KOPT-K1 (cell line): ENCODE results near the gene KCNQ2.
"Not testable (repeated sequence)": the region's sequence is repeated elsewhere in the genome, so short reads cannot be mapped to it uniquely, and the experiment has no call there.

Source experiments
- H3K27ac ChIP-seq: fragments of 200-600 bp; sonication (generic); 2 replicates; pipeline ENCODE4 v1.5.1; 2016; ENCODE audit warnings: antibody characterized with exemption, mild to moderate bottlenecking, low read depth, low read length; ENCODE audit not compliant: poor library complexity, severe bottlenecking
- H3K36me3 ChIP-seq: fragments of 200-600 bp; sonication (generic); 2 replicates; pipeline ENCODE4 v1.5.1; 2017; ENCODE audit warnings: antibody characterized with exemption, mild to moderate bottlenecking, low read length, moderate library complexity; ENCODE audit not compliant: insufficient read depth
- H3K9me3 ChIP-seq: fragments of 200-600 bp; sonication (generic); 2 replicates; pipeline ENCODE4 v1.5.1; 2017; ENCODE audit warnings: antibody characterized with exemption, low read length, mild to moderate bottlenecking; ENCODE audit not compliant: insufficient read depth, poor library complexity, severe bottlenecking

Gene KCNQ2

DNA sequence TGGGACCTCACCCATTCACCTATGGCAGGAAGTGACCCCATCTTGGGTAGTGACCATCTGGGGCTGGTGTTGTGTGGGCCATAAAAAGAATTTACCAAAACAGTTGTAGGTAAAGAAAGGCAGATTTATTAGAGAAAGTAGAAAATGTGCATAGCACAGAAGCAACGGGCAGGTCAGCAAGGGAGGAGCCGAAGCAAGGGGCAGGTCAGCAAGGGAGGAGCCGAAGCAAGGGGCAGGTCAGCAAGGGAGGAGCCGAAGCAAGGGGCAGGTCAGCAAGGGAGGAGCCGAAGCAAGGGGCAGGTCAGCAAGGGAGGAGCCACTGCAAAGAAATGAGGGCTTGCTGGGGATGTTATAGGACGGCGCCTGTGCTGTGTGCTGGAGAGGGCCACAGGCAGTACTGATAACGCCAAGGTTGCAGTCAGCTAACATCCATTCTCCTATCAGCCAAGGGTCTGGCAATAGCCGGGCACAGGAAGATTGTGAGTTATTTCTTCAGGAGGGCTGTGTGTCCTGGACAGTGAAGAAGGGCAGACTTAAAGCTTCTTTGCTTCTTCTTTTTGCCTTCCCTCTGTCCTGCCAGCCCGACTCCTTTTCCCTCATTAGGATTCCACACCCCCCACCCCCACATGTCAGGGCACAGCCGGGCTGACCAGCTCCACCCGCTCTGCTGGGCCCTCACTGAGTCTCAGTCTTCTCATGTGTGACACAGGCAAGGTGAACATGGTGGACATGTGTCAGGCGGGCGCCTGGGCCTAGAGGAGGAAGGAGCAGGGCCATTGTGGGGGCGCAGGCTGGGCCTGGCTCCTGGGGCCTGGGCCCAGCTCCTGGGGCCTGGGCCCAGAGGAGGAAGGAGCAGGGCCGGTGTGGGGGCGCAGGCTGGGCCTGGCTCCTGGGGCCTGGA, 79.7 kb downstream of the KCNQ2 start:
- no peaks in the 10 kb centered on the region for H3K36me3 ChIP-seq
- H3K27ac ChIP-seq = no peak overlapping the region
- peaks cover 3% of the 10 kb centered on the region for H3K9me3 ChIP-seq

GRCh38 chr20:63387917-63388316, 84.5 kb downstream of the KCNQ2 start:
- no peaks in the 10 kb centered on the region for H3K36me3 ChIP-seq
- peaks cover 33% of the 10 kb centered on the region for H3K9me3 ChIP-seq
- no peak overlapping the region for H3K27ac ChIP-seq

DNA sequence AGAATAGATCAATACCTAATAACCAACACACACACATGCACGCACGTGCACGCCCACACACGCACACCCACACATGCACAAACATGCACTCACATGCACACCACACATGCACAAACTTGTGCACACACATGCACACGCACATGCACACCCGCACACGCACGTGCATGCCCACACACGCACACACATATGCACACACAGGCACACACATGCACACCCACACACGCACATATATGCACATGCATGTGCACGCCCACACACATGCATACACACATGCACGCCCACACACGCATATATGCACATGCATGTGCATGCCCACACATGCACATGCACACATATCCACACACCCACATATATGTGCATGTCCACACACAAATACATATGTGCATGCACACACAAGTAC, 85.1 kb downstream of the KCNQ2 start:
- Histone ChIP-seq H3K36me3 (no peaks in the 10 kb centered on the region), H3K27ac (no peak overlapping the region), H3K9me3 (peaks cover 33% of the 10 kb centered on the region)

DNA sequence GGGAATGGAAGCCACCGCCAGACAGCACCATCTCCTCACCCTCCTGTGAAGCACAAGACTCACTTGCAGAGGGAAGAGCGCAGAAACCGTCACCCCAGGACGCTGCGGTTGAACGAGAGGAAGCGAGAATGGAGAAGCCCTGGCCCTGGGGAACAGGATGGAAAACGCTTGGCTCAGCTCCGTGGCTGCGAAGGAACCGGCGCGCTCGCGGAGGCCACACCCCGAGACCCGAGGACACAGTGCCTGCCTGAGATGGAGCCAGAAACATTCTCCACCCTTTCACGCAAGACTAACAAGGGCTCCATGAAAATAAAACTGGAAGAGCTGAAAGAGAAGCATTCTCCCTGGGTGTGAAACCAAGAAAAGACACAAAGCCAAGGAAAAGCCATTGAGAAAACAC, 86.0 kb downstream of the KCNQ2 start:
- Histone ChIP-seq H3K36me3 (no peaks in the 10 kb centered on the region), H3K27ac (no peak overlapping the region), H3K9me3 (peaks cover 33% of the 10 kb centered on the region)

GRCh38 chr20:63385819-63386218, 86.6 kb downstream of the KCNQ2 start:
- H3K9me3 ChIP-seq = peaks cover 33% of the 10 kb centered on the region
- H3K27ac ChIP-seq = no peak overlapping the region

DNA sequence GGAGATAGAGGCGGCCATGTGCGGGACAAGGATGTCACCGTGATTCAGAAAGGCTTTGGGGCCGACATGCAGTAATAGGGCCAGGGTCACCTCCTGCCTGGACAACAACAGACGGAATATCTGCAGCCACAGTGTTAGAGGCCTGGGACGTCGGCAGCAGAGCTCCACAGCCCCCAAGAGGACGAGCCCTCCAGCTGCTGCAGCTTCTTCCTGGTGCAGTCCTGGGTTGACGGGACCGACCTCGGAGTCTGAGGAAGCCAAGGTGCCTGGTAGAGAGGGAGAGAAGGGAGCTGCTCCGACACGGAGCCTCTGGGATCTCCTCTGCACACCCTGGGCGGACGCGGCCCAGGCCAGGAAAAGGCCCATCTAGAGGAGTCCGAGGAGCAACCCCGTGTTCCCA, 88.1 kb downstream of the KCNQ2 start:
- Histone ChIP-seq H3K36me3 (no peaks in the 10 kb centered on the region), H3K9me3 (peaks cover 39% of the 10 kb centered on the region), H3K27ac (no peak overlapping the region)

More at GRCh38 chr20:63385819-63386218, 86.6 kb downstream of the KCNQ2 start:
- H3K36me3 ChIP-seq = no peaks in the 10 kb centered on the region

GRCh38 chr20:63383556-63383955, 88.9 kb downstream of the KCNQ2 start:
- peaks cover 39% of the 10 kb centered on the region for H3K9me3 ChIP-seq
- H3K27ac ChIP-seq = no peak overlapping the region
- no peaks in the 10 kb centered on the region for H3K36me3 ChIP-seq

DNA sequence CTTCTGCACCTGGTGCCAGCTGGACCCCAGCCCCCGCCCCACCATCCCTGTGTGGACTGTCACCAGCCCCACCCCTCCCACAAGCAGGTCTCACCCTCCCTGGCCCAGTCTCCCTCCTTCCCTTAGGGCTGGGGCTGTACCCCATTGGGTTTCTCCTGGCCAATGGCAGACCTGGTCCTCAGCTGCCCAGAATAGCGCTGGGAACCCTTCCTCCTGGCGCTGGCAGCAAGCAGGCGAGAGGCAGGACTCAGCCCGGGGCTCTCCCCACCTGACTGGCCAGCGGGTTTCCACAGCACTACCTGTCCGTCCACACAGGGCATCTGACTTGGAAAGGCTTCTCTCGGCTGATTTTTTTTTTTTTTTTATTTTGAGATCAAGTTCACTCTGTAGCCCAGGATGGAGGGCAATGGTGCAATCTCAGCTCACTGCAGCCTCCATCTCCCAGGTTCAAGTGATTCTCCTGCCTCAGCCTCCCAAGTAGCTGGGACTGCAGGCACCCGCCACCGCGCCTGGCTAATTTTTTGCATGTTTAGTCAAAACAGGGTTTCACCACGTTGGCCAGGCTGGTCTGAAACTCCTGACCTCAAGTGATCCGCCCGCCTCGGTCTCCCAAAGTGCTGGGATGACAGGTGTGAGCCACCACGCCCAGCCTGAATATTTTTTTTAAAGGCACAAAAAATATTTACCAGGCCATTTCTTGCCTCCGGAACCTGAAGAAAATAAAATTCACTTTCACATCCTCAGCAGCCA, 89.7 kb downstream of the KCNQ2 start:
- Histone ChIP-seq H3K9me3 (peaks cover 36% of the 10 kb centered on the region), H3K36me3 (no peaks in the 10 kb centered on the region), H3K27ac (no peak overlapping the region)

DNA sequence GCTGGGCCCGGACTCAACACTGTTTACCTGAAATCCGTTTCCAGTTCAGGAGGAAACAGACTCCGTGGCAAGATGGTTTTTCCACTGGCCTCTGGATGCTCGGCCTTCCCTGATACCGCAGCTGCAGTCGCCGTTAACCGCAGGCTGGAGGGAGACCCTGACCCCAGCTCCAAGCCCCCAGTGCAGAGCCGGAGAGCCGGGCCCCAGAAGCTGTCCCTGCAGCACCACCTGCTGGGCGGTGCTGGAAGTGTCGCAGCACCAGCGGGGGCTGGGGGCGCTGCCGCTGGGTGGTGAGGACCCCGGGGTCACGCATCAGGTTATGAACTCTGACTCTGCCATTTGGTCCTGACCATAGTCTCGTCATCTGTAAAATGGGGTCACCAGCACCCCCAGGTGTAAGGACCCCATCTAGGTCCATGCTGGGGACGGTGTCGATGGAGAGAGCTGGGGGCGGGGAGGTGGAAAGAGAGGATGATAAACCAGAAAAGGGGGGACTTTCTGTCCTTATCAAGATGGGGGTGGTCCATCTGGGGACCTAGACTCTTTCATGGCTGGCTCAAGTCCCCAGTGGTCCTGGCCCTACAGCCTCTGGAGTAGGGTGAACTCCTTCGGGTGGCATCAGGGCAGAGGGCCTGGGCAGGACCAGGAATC, 90.5 kb downstream of the KCNQ2 start:
- Histone ChIP-seq H3K27ac (no peak overlapping the region), H3K36me3 (no peaks in the 10 kb centered on the region), H3K9me3 (peaks cover 28% of the 10 kb centered on the region)

DNA sequence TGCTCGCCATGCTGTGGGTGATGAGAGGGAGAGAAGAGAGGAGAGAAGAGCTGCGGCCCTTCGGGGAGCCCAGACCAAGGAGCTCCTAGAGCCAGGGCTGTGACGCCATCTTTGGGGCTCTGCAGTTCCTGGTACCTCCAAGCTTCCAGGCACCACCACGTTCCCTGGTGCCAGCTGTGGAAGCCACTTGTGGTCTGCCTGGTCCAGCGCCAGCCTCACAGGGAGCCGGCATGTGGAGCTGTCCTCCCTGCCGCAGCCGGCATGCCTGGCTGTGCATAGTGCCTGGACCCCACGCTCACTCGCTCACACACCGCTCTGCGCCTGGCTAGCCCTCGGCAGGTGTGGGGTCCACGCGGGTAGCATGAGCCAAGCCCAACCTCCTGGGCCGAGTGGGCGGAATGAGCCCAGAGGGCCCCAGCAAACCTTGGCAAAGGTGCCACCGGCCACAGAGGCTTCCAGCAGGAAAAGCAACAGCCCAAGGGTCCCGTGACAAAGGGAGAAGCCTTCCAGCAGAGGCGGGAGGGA, 92.0 kb downstream of the KCNQ2 start:
- Histone ChIP-seq H3K9me3 (peaks cover 13% of the 10 kb centered on the region), H3K36me3 (no peaks in the 10 kb centered on the region), H3K27ac (no peak overlapping the region)

DNA sequence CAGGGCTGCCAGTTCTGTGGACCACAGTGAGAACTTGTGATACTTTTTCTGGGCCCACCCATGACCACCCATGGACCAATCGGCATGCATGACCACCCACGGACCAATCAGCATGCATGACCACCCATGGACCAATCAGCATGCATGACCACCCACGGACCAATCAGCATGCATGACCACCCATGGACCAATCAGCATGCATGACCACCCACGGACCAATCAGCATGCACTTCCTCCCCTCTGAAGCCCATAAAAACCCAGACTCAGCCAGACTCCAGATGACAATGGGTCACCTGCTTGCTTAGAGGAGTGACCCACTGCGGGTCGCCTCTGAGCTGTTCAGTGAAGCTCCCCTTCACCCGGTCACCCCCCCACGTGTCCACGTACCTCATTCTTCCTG, 92.6 kb downstream of the KCNQ2 start:
- H3K27ac ChIP-seq, H3K9me3 ChIP-seq, H3K36me3 ChIP-seq: not testable (repeated sequence)

DNA sequence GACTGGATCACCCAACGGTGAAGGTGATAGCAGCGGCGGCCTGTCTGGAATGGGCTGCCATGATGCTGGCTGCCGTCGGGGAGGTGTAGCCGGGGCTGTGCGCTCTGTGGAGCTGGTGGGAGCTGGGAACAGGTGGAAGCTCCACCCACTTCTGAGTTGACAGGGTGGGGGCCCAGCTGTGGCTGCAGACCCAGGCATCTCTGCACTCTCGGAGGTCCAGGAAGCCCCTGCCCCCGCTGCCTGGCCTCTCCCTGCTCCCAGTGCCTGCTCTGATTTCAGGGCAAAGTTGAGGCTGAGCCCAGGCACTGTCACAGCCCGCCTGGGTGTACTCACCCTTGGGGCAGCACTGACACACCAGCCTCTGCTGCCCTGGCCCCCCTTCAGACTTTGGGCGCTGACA, 93.2 kb downstream of the KCNQ2 start:
- Histone ChIP-seq H3K36me3 (no peaks in the 10 kb centered on the region), H3K27ac (no peak overlapping the region), H3K9me3 (peaks cover 6% of the 10 kb centered on the region)

GRCh38 chr20:63378626-63379025, 93.8 kb downstream of the KCNQ2 start:
- Histone ChIP-seq H3K36me3 (no peaks in the 10 kb centered on the region), H3K27ac (no peak overlapping the region), H3K9me3 (peaks cover 6% of the 10 kb centered on the region)

DNA sequence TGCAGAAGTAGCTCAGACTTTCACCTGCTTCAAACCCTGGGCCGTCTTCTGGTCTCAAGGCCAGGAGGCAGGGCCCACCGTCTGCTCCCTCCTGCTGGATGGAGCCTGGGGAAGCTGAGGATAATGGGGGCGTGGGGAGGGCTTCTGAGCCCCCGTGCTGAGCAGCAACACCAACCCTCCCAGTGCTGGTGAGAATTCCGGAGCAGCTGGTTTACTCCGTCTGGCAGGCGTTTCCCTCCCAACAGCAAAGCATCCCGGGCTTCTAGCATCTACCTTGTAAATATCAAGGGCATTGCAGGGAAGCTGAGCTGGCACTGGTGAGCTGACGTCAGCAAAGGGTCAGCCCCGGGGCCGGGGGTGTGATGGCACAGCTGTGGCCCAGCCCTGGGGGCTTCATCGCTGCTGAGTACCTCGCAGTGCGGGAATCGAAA, 94.5 kb downstream of the KCNQ2 start:
- Histone ChIP-seq H3K27ac (no peak overlapping the region), H3K36me3 (no peaks in the 10 kb centered on the region), H3K9me3 (peaks cover 6% of the 10 kb centered on the region)
